Suprapubic skin (tissue), 4 donors: Measurements from ENCODE around the gene PDE6B.

Source experiments
- EP300 ChIP-seq: sonication (generic); formaldehyde crosslinking; IDR thresholded peaks from one replicate; pipeline ENCODE4 v1.6.1; 2017; ENCODE audit warnings: antibody characterized with exemption
- POLR2A ChIP-seq, 2 donors: fragments of 450-650 bp; IDR thresholded peaks; one replicate each; pipeline ENCODE4 v1.6.1; 2017; ENCODE audit warnings: antibody characterized with exemption in 2 of 2, mild to moderate bottlenecking in 2 of 2, moderate library complexity in 2 of 2
- POLR2AphosphoS5 ChIP-seq, 3 donors: sonication (generic); formaldehyde crosslinking; IDR thresholded peaks; one replicate each; pipeline ENCODE4 v1.6.1; 2017; ENCODE audit warnings: antibody characterized with exemption in 3 of 3
- TF ChIP-seq, protein P1 (sequence below), 2 donors: fragments of 200-600 bp in 1 of 2; fragments of 450-650 bp in 1 of 2; sonication (generic) in 1 of 2; IDR thresholded peaks; one replicate each; pipeline ENCODE4 v1.5.1; 2016 to 2019; ENCODE audit warnings: antibody characterized with exemption in 2 of 2, mild to moderate bottlenecking in 1 of 2, moderate library complexity in 1 of 2

GRCh38 chr4:661881-662761, 36.7 kb downstream of the PDE6B start:
- TF ChIP-seq, protein P1, sequence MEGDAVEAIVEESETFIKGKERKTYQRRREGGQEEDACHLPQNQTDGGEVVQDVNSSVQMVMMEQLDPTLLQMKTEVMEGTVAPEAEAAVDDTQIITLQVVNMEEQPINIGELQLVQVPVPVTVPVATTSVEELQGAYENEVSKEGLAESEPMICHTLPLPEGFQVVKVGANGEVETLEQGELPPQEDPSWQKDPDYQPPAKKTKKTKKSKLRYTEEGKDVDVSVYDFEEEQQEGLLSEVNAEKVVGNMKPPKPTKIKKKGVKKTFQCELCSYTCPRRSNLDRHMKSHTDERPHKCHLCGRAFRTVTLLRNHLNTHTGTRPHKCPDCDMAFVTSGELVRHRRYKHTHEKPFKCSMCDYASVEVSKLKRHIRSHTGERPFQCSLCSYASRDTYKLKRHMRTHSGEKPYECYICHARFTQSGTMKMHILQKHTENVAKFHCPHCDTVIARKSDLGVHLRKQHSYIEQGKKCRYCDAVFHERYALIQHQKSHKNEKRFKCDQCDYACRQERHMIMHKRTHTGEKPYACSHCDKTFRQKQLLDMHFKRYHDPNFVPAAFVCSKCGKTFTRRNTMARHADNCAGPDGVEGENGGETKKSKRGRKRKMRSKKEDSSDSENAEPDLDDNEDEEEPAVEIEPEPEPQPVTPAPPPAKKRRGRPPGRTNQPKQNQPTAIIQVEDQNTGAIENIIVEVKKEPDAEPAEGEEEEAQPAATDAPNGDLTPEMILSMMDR (IDR thresholded peaks at IDR 0.05) = no peak
- TF ChIP-seq POLR2A (IDR thresholded peaks at IDR 0.05) (no peak), EP300 (no peak), POLR2AphosphoS5 (IDR thresholded peaks at IDR 0.05) (no peak)
